Fibroblast of lung (primary cell): ENCODE results near the gene SCGN. TPM values are rescaled to one million over a fixed set of nuclear protein-coding genes. Genes with fewer than 3 reads are reported as not detected.

Experiments
- DNase-seq, 2 donors: peaks; one replicate each; pipeline versions ENCODE4 v3.0.0 to v3.0.0-alpha.2; 2010; ENCODE audit warnings: low read depth in 2 of 2
- H2AFZ ChIP-seq: 2 replicates; pipeline ENCODE4 v1.5.1; 2012; ENCODE audit warnings: low read length, control low read depth, inconsistent platforms
- H3K27ac ChIP-seq: 2 replicates; pipeline ENCODE4 v1.5.1; 2011; ENCODE audit warnings: low read length, control low read depth; ENCODE audit not compliant: insufficient read depth
- H3K27me3 ChIP-seq: 2 replicates; pipeline ENCODE4 v1.5.1; 2011; ENCODE audit warnings: mild to moderate bottlenecking, low read length; ENCODE audit not compliant: control insufficient read depth, insufficient read depth
- H3K36me3 ChIP-seq: 2 replicates; pipeline ENCODE4 v1.5.1; 2011; ENCODE audit warnings: low read length; ENCODE audit not compliant: control insufficient read depth, insufficient read depth
- H3K4me1 ChIP-seq: 2 replicates; pipeline ENCODE4 v1.5.1; 2011; ENCODE audit warnings: low read length; ENCODE audit not compliant: control insufficient read depth, insufficient read depth; ENCODE audit errors: extremely low read depth
- H3K4me2 ChIP-seq: 2 replicates; pipeline ENCODE4 v1.5.1; 2011; ENCODE audit warnings: low read length, control low read depth; ENCODE audit not compliant: insufficient read depth; ENCODE audit errors: extremely low read depth
- H3K4me3 ChIP-seq, 4 experiments: fragments of 200-600 bp in 1 of 4; sonication (generic) in 1 of 4; replicated peaks in 1 of 4; 2 replicates each; pipeline ENCODE4 v1.5.1; 2011 to 2016; ENCODE audit warnings: low read length in 4 of 4, low read depth in 3 of 4, mild to moderate bottlenecking in 3 of 4, control low read depth in 2 of 4, inconsistent platforms in 1 of 4, mixed read lengths in 1 of 4; ENCODE audit not compliant: insufficient read depth in 1 of 4; ENCODE audit errors: control extremely low read depth in 1 of 4
- H3K79me2 ChIP-seq: 2 replicates; pipeline ENCODE4 v1.5.1; 2012; ENCODE audit warnings: mild to moderate bottlenecking, low read length, inconsistent platforms; ENCODE audit not compliant: control insufficient read depth, insufficient read depth
- H3K9ac ChIP-seq: 2 replicates; pipeline ENCODE4 v1.5.1; 2011; ENCODE audit warnings: mild to moderate bottlenecking, low read length, control low read depth; ENCODE audit not compliant: insufficient read depth
- H3K9me3 ChIP-seq: 2 replicates; pipeline ENCODE4 v1.5.1; 2012; ENCODE audit warnings: low read depth, low read length; ENCODE audit not compliant: control insufficient read depth, insufficient read depth
- H4K20me1 ChIP-seq: 2 replicates; pipeline ENCODE4 v1.5.1; 2011; ENCODE audit warnings: low read length; ENCODE audit not compliant: control insufficient read depth, insufficient read depth; ENCODE audit errors: extremely low read depth
- EZH2 ChIP-seq: IDR thresholded peaks from 2 replicates; pipeline ENCODE4 v1.5.1; 2012; ENCODE audit warnings: low read length, control low read depth, mild to moderate bottlenecking; ENCODE audit errors: missing control alignments
- polyA plus RNA-seq, 2 donors: library from polyadenylated mRNA; depleted of rRNA in 1 of 2; stranded (reverse) in 1 of 2; unstranded in 1 of 2; fragments of >200 nt; gene quantifications; 2 replicates each; pipeline ENCODE4 v1.2.1, GENCODE V29; 2011 to 2012; ENCODE audit warnings: missing spikeins in 1 of 2
- total RNA-seq: library from RNA; depleted of rRNA; stranded (reverse); fragments of >200 nt; gene quantifications from 2 replicates; pipeline ENCODE4 v1.2.1, GENCODE V29; 2014
- TF ChIP-seq, protein P1 (sequence below), 2 donors: IDR thresholded peaks in 1 of 2; conservative IDR thresholded peaks in 1 of 2; 1 replicate in 1 of 2; 2 replicates in 1 of 2; pipeline ENCODE4 v1.5.1; 2011 to 2012; ENCODE audit warnings: low read length in 2 of 2, control low read depth in 1 of 2, inconsistent platforms in 1 of 2, low read depth in 1 of 2, mild to moderate bottlenecking in 1 of 2

SCGN gene
- total and polyA plus RNA-seq, 2 donors (not counting 1 experiment from before 2014, with no cell fraction given), result not detected

DNA sequence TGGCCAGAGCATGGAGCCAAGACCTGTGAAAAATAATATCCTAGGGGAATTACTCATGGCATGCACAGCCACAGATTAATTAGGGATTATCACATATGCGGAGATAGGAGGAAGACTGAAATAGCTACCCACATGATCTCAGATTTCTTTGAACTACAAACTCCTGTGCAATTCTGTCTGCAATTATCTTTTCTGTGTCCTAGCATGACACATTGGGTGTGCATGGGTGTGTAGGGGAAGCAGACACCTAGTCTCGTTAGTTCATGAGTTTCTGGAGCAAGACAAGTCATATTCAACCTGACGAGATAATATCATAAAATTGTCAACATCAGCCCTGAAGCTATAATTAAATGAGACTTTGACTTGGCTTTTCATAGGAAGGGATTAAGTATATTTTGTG lies 98.9 kb downstream of the SCGN start:
- no peak for TF ChIP-seq EZH2
- TF ChIP-seq, protein P1, sequence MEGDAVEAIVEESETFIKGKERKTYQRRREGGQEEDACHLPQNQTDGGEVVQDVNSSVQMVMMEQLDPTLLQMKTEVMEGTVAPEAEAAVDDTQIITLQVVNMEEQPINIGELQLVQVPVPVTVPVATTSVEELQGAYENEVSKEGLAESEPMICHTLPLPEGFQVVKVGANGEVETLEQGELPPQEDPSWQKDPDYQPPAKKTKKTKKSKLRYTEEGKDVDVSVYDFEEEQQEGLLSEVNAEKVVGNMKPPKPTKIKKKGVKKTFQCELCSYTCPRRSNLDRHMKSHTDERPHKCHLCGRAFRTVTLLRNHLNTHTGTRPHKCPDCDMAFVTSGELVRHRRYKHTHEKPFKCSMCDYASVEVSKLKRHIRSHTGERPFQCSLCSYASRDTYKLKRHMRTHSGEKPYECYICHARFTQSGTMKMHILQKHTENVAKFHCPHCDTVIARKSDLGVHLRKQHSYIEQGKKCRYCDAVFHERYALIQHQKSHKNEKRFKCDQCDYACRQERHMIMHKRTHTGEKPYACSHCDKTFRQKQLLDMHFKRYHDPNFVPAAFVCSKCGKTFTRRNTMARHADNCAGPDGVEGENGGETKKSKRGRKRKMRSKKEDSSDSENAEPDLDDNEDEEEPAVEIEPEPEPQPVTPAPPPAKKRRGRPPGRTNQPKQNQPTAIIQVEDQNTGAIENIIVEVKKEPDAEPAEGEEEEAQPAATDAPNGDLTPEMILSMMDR (conservative IDR thresholded peaks at IDR 0.05 in 1 of 2, IDR thresholded peaks at IDR 0.05 in 1 of 2; ENCODE audit: low read depth in 1 of 2, low read length in 2 of 2), result no peak
- Histone ChIP-seq H3K79me2 (no peaks in the 10 kb centered on the region), H3K27ac (no peak overlapping the region), H3K9ac (no peak overlapping the region), H3K27me3 (no peaks in the 10 kb centered on the region), H3K9me3 (no peaks in the 10 kb centered on the region), H3K4me3 (no peak overlapping the region), H3K4me1 (no peaks in the 10 kb centered on the region), H2AFZ (no peak overlapping the region), H3K4me2 (no peak overlapping the region), H4K20me1 (no peaks in the 10 kb centered on the region), H3K36me3 (no peaks in the 10 kb centered on the region)
- DNase-seq, result no peak

Other genes starting within 250 kb of the SCGN start
- gene SLC17A4, start 102.5 kb downstream of the SCGN start, total RNA-seq, result not detected in 2 replicates
- gene SLC17A4, start 102.5 kb downstream of the SCGN start, polyA plus RNA-seq, result not detected in 2 replicates
- gene SLC17A1, start 179.8 kb downstream of the SCGN start, total RNA-seq, result not detected in 2 replicates
- not detected in 2 replicates for gene SLC17A1, start 179.8 kb downstream of the SCGN start, polyA plus RNA-seq
- not detected in 2 replicates for gene SLC17A3, start 222.0 kb downstream of the SCGN start, total RNA-seq
- gene SLC17A3, start 222.0 kb downstream of the SCGN start, polyA plus RNA-seq, result 0.06 TPM in 1 of 2 replicates, not detected in the other